NCI-H2171 (cell line): ENCODE measurements around the gene ENOX1.

ENCODE experiments used
- DNase-seq: peaks from one replicate; lab custom pipeline; 2025; lab: John Stamatoyannopoulos, UW

Gene ENOX1

GRCh38 chr13:43669964-43670363 is 116.8 kb downstream of the ENOX1 start:
- DNase-seq, result no peak

- DNase-seq, result no peak
These were observed 117.7 kb downstream of the ENOX1 start for GRCh38 chr13:43669101-43669500.

GRCh38 chr13:43666403-43666802 is 120.4 kb downstream of the ENOX1 start:
- no peak for DNase-seq

GRCh38 chr13:43665388-43665787 is 121.4 kb downstream of the ENOX1 start:
- DNase-seq, result no peak

GRCh38 chr13:43664700-43665191 is 122.0 kb downstream of the ENOX1 start:
- no peak for DNase-seq

GRCh38 chr13:43663474-43664090 is 123.2 kb downstream of the ENOX1 start:
- DNase-seq, result no peak

GRCh38 chr13:43662976-43663375 is 123.8 kb downstream of the ENOX1 start:
- DNase-seq, result no peak

GRCh38 chr13:43661161-43661830 is 125.5 kb downstream of the ENOX1 start:
- DNase-seq, result no peak

GRCh38 chr13:43657485-43657884 is 129.3 kb downstream of the ENOX1 start:
- no peak for DNase-seq

GRCh38 chr13:43653980-43654379 is 132.8 kb downstream of the ENOX1 start:
- no peak for DNase-seq

- no peak for DNase-seq
These were observed 133.4 kb downstream of the ENOX1 start for GRCh38 chr13:43653395-43653794.

- no peak for DNase-seq
These were observed 134.0 kb downstream of the ENOX1 start for GRCh38 chr13:43652760-43653159.

GRCh38 chr13:43650882-43651281 is 135.9 kb downstream of the ENOX1 start:
- no peak for DNase-seq

GRCh38 chr13:43648733-43649132 is 138.0 kb downstream of the ENOX1 start:
- DNase-seq, result no peak

- DNase-seq, result no peak
These were observed 139.3 kb downstream of the ENOX1 start for GRCh38 chr13:43647471-43647870.

- no peak for DNase-seq
These were observed 146.3 kb downstream of the ENOX1 start for GRCh38 chr13:43640476-43640875.

GRCh38 chr13:43631106-43631505 is 155.7 kb downstream of the ENOX1 start:
- DNase-seq, result no peak

GRCh38 chr13:43629691-43630480 is 156.9 kb downstream of the ENOX1 start:
- no peak for DNase-seq

- DNase-seq, result no peak
These were observed 159.8 kb downstream of the ENOX1 start for GRCh38 chr13:43626994-43627393.

- DNase-seq, result no peak
These were observed 172.7 kb downstream of the ENOX1 start for GRCh38 chr13:43614063-43614462.

- DNase-seq, result no peak
These were observed 175.2 kb downstream of the ENOX1 start for GRCh38 chr13:43611281-43612273.
